Measurements from ENCODE around the gene CDK11B.

DNA sequence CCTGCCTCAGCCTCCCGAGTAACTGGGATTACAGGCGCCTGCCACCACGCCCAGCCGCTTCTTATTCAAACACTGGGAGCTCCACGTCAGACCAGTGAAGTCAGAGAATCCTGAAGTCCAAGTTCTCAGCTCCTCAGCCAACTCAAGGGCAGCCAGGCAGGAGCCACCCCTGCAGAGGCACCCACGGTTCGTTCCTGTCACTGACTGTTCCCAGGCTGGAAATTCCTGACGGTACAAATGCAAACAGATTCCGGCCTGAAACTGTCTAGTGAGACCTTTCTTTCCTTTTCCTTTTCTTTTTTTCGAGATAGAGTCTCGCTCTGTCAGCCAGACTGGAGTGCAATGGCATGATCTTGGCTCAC is 22.1 kb upstream of the CDK11B start:
- no peak for TF ChIP-seq CTCF (IDR thresholded peaks at IDR 0.05; ENCODE audit: insufficient read depth, low read length)
- TF ChIP-seq, protein P1, sequence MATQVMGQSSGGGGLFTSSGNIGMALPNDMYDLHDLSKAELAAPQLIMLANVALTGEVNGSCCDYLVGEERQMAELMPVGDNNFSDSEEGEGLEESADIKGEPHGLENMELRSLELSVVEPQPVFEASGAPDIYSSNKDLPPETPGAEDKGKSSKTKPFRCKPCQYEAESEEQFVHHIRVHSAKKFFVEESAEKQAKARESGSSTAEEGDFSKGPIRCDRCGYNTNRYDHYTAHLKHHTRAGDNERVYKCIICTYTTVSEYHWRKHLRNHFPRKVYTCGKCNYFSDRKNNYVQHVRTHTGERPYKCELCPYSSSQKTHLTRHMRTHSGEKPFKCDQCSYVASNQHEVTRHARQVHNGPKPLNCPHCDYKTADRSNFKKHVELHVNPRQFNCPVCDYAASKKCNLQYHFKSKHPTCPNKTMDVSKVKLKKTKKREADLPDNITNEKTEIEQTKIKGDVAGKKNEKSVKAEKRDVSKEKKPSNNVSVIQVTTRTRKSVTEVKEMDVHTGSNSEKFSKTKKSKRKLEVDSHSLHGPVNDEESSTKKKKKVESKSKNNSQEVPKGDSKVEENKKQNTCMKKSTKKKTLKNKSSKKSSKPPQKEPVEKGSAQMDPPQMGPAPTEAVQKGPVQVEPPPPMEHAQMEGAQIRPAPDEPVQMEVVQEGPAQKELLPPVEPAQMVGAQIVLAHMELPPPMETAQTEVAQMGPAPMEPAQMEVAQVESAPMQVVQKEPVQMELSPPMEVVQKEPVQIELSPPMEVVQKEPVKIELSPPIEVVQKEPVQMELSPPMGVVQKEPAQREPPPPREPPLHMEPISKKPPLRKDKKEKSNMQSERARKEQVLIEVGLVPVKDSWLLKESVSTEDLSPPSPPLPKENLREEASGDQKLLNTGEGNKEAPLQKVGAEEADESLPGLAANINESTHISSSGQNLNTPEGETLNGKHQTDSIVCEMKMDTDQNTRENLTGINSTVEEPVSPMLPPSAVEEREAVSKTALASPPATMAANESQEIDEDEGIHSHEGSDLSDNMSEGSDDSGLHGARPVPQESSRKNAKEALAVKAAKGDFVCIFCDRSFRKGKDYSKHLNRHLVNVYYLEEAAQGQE (IDR thresholded peaks at IDR 0.05; ENCODE audit: insufficient replicate concordance, low read depth), result no peak

Data from HL-60 (cell line).